Measurements from ENCODE around the gene CEP152. TPM values are rescaled to one million over a fixed set of nuclear protein-coding genes. Genes with fewer than 3 reads are reported as not detected.

CEP152 gene
- total and polyA plus RNA-seq, 2 donors from 2014 or later, result 1.4 to 4.5 TPM

DNA sequence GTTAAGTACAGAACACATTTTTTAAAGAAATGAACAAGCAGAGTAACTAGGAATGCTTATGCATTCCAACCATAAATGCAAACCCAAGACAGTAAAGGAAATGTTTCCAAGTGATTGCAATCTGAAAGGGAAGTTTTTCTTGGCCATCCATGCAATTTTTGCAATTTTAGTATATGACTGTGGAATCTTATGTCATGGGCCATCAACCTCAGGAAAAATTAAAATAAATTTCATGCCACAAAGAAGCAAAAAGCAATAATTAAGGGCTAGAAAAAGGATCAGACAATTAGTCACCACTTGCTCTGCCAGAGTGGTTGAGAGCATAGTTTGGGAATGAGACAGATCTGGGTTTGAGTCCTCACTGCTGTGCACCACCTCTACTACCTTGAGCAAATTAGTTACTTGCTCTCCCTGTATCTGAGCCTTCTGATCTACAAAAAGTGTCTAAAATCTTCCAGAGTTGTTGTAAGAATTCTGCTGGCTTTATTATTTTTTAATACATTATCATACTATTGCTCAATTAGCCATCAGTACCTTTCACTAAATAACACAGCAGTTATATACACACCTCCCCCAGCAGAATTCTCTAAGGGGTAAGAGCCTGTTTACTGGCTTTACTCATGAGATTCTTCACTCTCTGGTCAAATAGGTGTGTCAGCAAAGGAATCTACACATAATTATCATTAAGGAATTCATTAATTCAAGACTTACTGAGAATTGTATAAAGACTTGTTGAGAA lies 115.6 kb downstream of the CEP152 start:
- Histone ChIP-seq H3K27ac (ENCODE audit: low read depth in 2 of 2, low read length in 2 of 2) (no peak overlapping the region), H3K4me1 (ENCODE audit: control insufficient read depth in 2 of 3, insufficient read depth in 2 of 3, low read depth in 1 of 3, low read length in 3 of 3) (no peaks in the 10 kb centered on the region), H3K9ac (ENCODE audit: low read length in 3 of 3) (no peak overlapping the region), H3K27me3 (ENCODE audit: control insufficient read depth, insufficient read depth, low read length) (no peaks in the 10 kb centered on the region), H3K36me3 (ENCODE audit: control insufficient read depth in 2 of 3, insufficient read depth in 3 of 3, low read length in 3 of 3) (no peaks in the 10 kb centered on the region), H3K4me3 (ENCODE audit: low read length in 3 of 3) (no peak overlapping the region), H3K9me3 (ENCODE audit: control insufficient read depth in 2 of 3, insufficient read depth in 1 of 3, low read length in 3 of 3) (no peaks in the 10 kb centered on the region)
- FAIRE-seq (no peak), DNase-seq (no peak)
- TF ChIP-seq, protein P1, sequence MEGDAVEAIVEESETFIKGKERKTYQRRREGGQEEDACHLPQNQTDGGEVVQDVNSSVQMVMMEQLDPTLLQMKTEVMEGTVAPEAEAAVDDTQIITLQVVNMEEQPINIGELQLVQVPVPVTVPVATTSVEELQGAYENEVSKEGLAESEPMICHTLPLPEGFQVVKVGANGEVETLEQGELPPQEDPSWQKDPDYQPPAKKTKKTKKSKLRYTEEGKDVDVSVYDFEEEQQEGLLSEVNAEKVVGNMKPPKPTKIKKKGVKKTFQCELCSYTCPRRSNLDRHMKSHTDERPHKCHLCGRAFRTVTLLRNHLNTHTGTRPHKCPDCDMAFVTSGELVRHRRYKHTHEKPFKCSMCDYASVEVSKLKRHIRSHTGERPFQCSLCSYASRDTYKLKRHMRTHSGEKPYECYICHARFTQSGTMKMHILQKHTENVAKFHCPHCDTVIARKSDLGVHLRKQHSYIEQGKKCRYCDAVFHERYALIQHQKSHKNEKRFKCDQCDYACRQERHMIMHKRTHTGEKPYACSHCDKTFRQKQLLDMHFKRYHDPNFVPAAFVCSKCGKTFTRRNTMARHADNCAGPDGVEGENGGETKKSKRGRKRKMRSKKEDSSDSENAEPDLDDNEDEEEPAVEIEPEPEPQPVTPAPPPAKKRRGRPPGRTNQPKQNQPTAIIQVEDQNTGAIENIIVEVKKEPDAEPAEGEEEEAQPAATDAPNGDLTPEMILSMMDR (IDR thresholded peaks at IDR 0.05; ENCODE audit: borderline replicate concordance, extremely low read depth, insufficient read depth), result no peak
- intact Hi-C loops (cut with DNase I), result no loop called here

DNA sequence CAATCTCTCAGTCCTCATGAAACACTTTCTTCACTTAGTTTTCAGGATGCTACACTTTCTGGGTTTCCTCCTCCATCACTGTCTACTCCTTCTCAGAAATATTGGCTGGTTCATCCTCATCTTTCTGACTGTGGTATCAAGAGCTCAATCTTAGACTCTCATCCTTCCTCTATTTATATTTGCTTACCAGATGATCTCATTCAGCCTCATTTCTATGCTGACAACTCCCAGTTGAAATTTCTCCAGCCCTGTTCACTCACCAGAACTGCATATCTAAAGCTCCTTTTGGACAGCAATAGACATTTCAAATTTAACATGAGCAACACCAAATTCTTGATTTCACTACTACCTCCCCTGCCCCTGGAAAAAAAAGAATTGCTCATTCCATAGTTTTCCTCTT lies 117.4 kb downstream of the CEP152 start:
- Histone ChIP-seq H3K9ac (ENCODE audit: low read length in 3 of 3) (no peak overlapping the region), H3K36me3 (ENCODE audit: control insufficient read depth in 2 of 3, insufficient read depth in 3 of 3, low read length in 3 of 3) (no peaks in the 10 kb centered on the region), H3K4me3 (ENCODE audit: low read length in 3 of 3) (no peak overlapping the region), H3K9me3 (ENCODE audit: control insufficient read depth in 2 of 3, insufficient read depth in 1 of 3, low read length in 3 of 3) (no peaks in the 10 kb centered on the region), H3K27me3 (ENCODE audit: control insufficient read depth, insufficient read depth, low read length) (no peaks in the 10 kb centered on the region), H3K4me1 (ENCODE audit: control insufficient read depth in 2 of 3, insufficient read depth in 2 of 3, low read depth in 1 of 3, low read length in 3 of 3) (no peaks in the 10 kb centered on the region), H3K27ac (ENCODE audit: low read depth in 2 of 2, low read length in 2 of 2) (no peak overlapping the region)
- DNase-seq (no peak), FAIRE-seq (no peak)
- TF ChIP-seq, protein P1 (IDR thresholded peaks at IDR 0.05; ENCODE audit: borderline replicate concordance, extremely low read depth, insufficient read depth), result no peak
- intact Hi-C loops (cut with DNase I), result no loop called here

GRCh38 chr15:48688493-48688892 lies 122.4 kb downstream of the CEP152 start:
- no peak for FAIRE-seq
- no peak overlapping the region for H3K27ac ChIP-seq (ENCODE audit: low read depth in 2 of 2, low read length in 2 of 2)
- no peaks in the 10 kb centered on the region for H3K4me1 ChIP-seq (ENCODE audit: control insufficient read depth in 2 of 3, insufficient read depth in 2 of 3, low read depth in 1 of 3, low read length in 3 of 3)
- DNase-seq, result no peak
- intact Hi-C loops (cut with DNase I), result no loop called here
- H3K9me3 ChIP-seq (ENCODE audit: control insufficient read depth in 2 of 3, insufficient read depth in 1 of 3, low read length in 3 of 3), result no peaks in the 10 kb centered on the region
- no peaks in the 10 kb centered on the region for H3K27me3 ChIP-seq (ENCODE audit: control insufficient read depth, insufficient read depth, low read length)
- no peak overlapping the region for H3K4me3 ChIP-seq (ENCODE audit: low read length in 3 of 3)
- H3K9ac ChIP-seq (ENCODE audit: low read length in 3 of 3), result no peak overlapping the region
- TF ChIP-seq, protein P1 (IDR thresholded peaks at IDR 0.05; ENCODE audit: borderline replicate concordance, extremely low read depth, insufficient read depth), result no peak
- H3K36me3 ChIP-seq (ENCODE audit: control insufficient read depth in 2 of 3, insufficient read depth in 3 of 3, low read length in 3 of 3), result no peaks in the 10 kb centered on the region

Other genes starting within 250 kb of the CEP152 start
- gene FBN1, start 165.4 kb downstream of the CEP152 start, total RNA-seq, result 30.8 TPM
- 2.4 TPM for gene FBN1, start 165.4 kb downstream of the CEP152 start, polyA plus RNA-seq (ENCODE audit: insufficient read depth, low read depth, low replicate concordance)
- gene EID1, start 67.1 kb upstream of the CEP152 start, total RNA-seq, result 119 TPM
- 123 TPM for gene EID1, start 67.1 kb upstream of the CEP152 start, polyA plus RNA-seq (ENCODE audit: insufficient read depth, low read depth, low replicate concordance)
- 0.50 TPM for gene SHC4, start 152.8 kb upstream of the CEP152 start, total RNA-seq
- 0.47 TPM for gene SHC4, start 152.8 kb upstream of the CEP152 start, polyA plus RNA-seq (ENCODE audit: insufficient read depth, low read depth, low replicate concordance)
- gene SECISBP2L, start 235.4 kb upstream of the CEP152 start, total RNA-seq, result 67.0 TPM
- gene SECISBP2L, start 235.4 kb upstream of the CEP152 start, polyA plus RNA-seq (ENCODE audit: insufficient read depth, low read depth, low replicate concordance), result 10.2 TPM

Data from kidney (tissue), 14 donors.